ENCODE data around the gene RGR. TPM values are rescaled to one million over a fixed set of nuclear protein-coding genes. Genes with fewer than 3 reads are reported as not detected.

The RGR gene
- total and polyA plus RNA-seq, 8 donors, result 0.18 to 2.7 TPM; not detected in 6

GRCh38 chr10:84217746-84218145 lies 27.1 kb upstream of the RGR start:
- no peak for DNase-seq
- TF ChIP-seq EP300 (IDR thresholded peaks at IDR 0.05) (no peak), POLR2A (IDR thresholded peaks at IDR 0.05) (no peak), POLR2AphosphoS5 (IDR thresholded peaks at IDR 0.05) (no peak)
- TF ChIP-seq, protein P1, sequence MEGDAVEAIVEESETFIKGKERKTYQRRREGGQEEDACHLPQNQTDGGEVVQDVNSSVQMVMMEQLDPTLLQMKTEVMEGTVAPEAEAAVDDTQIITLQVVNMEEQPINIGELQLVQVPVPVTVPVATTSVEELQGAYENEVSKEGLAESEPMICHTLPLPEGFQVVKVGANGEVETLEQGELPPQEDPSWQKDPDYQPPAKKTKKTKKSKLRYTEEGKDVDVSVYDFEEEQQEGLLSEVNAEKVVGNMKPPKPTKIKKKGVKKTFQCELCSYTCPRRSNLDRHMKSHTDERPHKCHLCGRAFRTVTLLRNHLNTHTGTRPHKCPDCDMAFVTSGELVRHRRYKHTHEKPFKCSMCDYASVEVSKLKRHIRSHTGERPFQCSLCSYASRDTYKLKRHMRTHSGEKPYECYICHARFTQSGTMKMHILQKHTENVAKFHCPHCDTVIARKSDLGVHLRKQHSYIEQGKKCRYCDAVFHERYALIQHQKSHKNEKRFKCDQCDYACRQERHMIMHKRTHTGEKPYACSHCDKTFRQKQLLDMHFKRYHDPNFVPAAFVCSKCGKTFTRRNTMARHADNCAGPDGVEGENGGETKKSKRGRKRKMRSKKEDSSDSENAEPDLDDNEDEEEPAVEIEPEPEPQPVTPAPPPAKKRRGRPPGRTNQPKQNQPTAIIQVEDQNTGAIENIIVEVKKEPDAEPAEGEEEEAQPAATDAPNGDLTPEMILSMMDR (IDR thresholded peaks at IDR 0.05), result no peak
- WGBS, 5 donors, result 76 to 93% (median 86%) methylated on average over 4 of the region's 4 CpGs
- Histone ChIP-seq H3K4me3 (no peak overlapping the region), H3K4me1 (no peaks in the 10 kb centered on the region), H3K27me3 (peaks cover 0 to 11% (median 0%) of the 10 kb centered on the region in 3 donors), H3K9me3 (no peaks in the 10 kb centered on the region), H3K36me3 (no peaks in the 10 kb centered on the region), H3K27ac (no peak overlapping the region)
- intact Hi-C loops (cut with DNase I; ENCODE audit: low total_unique reads), result no loop called here

- intact Hi-C loops (cut with DNase I; ENCODE audit: low total_unique reads), result no loop called here
These were observed 22.9 kb upstream of the RGR start for GRCh38 chr10:84221916-84222315.

GRCh38 chr10:84224411-84225028 lies 20.3 kb upstream of the RGR start:
- H3K36me3 ChIP-seq, result no peaks in the 10 kb centered on the region
- DNase-seq, result peak in 1 of 2 donors; percentile 38
- intact Hi-C loops (cut with DNase I; ENCODE audit: low total_unique reads), result no loop called here
- 45 to 56% (median 50%) methylated on average over 4 to 6 of the region's 6 CpGs for WGBS, 5 donors
- H3K27me3 ChIP-seq, result peaks cover 0 to 27% (median 5%) of the 10 kb centered on the region in 3 donors
- no peaks in the 10 kb centered on the region for H3K4me1 ChIP-seq
- TF ChIP-seq POLR2A (IDR thresholded peaks at IDR 0.05) (no peak), EP300 (IDR thresholded peaks at IDR 0.05) (no peak), POLR2AphosphoS5 (IDR thresholded peaks at IDR 0.05) (no peak)
- TF ChIP-seq, protein P1 (IDR thresholded peaks at IDR 0.05), result no peak
- no peak overlapping the region for H3K4me3 ChIP-seq
- no peak overlapping the region for H3K27ac ChIP-seq
- no peaks in the 10 kb centered on the region for H3K9me3 ChIP-seq

More at GRCh38 chr10:84221916-84222315, 22.9 kb upstream of the RGR start:
- Histone ChIP-seq H3K27ac (no peak overlapping the region), H3K4me1 (no peaks in the 10 kb centered on the region), H3K4me3 (no peak overlapping the region), H3K27me3 (peaks cover 0 to 23% (median 5%) of the 10 kb centered on the region in 3 donors), H3K9me3 (no peaks in the 10 kb centered on the region), H3K36me3 (no peaks in the 10 kb centered on the region)
- 73 to 97% (median 84%) methylated on average over 7 to 8 of the region's 8 CpGs for WGBS, 5 donors
- no peak for DNase-seq
- TF ChIP-seq POLR2A (IDR thresholded peaks at IDR 0.05), result no peak
- TF ChIP-seq, protein P1 (IDR thresholded peaks at IDR 0.05), result no peak
- no peak for TF ChIP-seq POLR2AphosphoS5 (IDR thresholded peaks at IDR 0.05)
- TF ChIP-seq EP300 (IDR thresholded peaks at IDR 0.05), result no peak

- intact Hi-C loops (cut with DNase I; ENCODE audit: low total_unique reads), result no loop called here
- H3K4me3 ChIP-seq, result no peak within 1 kb of the TSS
- H3K9me3 ChIP-seq, result no peaks in the 10 kb centered on the region
- no peaks in the 10 kb centered on the region for H3K4me1 ChIP-seq
- no peaks in the 10 kb centered on the region for H3K36me3 ChIP-seq
- DNase-seq, result no peak
- no peak within 1 kb of the TSS for H3K27ac ChIP-seq
- TF ChIP-seq, protein P1 (IDR thresholded peaks at IDR 0.05), result no peak
- no peak for TF ChIP-seq POLR2AphosphoS5 (IDR thresholded peaks at IDR 0.05)
- no peak for TF ChIP-seq EP300 (IDR thresholded peaks at IDR 0.05)
- no peak for TF ChIP-seq POLR2A (IDR thresholded peaks at IDR 0.05)
- WGBS, 5 donors, result 65 to 76% (median 72%) methylated on average over 6 of the region's 6 CpGs
- H3K27me3 ChIP-seq, result peaks cover 0 to 27% (median 5%) of the 10 kb centered on the region in 3 donors
These were observed 19.3 kb upstream of the RGR start, which contains the start of gene LRIT2 for GRCh38 chr10:84225427-84226173. TSS of gene LRIT2 (minus strand) at chr10:84225544. CDS start at chr10:84225520, 24 bp downstream.
